GM20000 (cell line): ENCODE results near the gene MKKS.

Experiments
- DNase-seq: peaks from one replicate; pipeline ENCODE4 v3.0.0; 2012; ENCODE audit warnings: low spot score
- TF ChIP-seq, protein P1 (sequence below): IDR thresholded peaks from 2 replicates; pipeline ENCODE4 v1.5.1; 2012; ENCODE audit warnings: mild to moderate bottlenecking, control low read depth; ENCODE audit errors: extremely low read depth, missing control alignments

Gene MKKS

GRCh38 chr20:10367693-10367942, 66.4 kb downstream of the MKKS start:
- DNase-seq: no peak
- TF ChIP-seq, protein P1, sequence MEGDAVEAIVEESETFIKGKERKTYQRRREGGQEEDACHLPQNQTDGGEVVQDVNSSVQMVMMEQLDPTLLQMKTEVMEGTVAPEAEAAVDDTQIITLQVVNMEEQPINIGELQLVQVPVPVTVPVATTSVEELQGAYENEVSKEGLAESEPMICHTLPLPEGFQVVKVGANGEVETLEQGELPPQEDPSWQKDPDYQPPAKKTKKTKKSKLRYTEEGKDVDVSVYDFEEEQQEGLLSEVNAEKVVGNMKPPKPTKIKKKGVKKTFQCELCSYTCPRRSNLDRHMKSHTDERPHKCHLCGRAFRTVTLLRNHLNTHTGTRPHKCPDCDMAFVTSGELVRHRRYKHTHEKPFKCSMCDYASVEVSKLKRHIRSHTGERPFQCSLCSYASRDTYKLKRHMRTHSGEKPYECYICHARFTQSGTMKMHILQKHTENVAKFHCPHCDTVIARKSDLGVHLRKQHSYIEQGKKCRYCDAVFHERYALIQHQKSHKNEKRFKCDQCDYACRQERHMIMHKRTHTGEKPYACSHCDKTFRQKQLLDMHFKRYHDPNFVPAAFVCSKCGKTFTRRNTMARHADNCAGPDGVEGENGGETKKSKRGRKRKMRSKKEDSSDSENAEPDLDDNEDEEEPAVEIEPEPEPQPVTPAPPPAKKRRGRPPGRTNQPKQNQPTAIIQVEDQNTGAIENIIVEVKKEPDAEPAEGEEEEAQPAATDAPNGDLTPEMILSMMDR: no peak

DNA sequence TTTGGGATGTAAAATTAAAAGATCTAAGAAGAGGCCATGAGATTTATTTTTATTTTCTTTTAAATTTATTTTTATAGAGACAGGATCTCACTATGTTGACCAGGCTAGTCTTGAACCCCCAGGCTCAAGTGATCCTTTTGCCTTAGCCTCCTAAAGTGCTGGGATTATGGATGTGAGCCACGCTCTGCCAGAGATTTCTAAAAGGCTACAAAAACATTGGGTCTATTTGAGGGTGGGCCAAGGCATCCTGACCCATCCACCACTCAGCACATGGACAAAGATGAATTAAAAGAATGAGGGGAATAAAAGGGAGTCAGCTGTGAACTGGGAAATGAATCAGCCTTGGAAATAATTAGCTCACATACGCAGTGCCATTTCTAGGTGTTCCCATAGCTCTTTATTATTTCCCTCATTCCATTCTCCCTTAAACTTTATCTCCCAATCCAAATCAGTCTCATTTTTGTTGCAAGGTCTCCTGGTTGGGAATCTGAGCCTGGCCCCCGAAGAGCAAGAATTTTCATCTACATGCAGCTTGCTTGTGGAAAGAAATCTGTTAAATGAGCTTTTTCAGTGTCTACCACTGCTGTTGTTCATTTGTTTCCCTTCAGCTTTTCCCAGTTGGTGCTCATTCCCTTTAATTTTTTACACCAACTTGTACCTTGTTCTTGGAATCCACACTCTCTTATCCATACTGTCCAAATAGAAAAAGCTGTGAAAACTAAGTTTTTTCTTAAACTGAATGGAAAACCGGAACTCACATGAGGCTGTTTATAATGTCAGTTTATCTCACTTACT, 66.9 kb downstream of the MKKS start:
- TF ChIP-seq, protein P1: no peak
- DNase-seq: no peak

DNA sequence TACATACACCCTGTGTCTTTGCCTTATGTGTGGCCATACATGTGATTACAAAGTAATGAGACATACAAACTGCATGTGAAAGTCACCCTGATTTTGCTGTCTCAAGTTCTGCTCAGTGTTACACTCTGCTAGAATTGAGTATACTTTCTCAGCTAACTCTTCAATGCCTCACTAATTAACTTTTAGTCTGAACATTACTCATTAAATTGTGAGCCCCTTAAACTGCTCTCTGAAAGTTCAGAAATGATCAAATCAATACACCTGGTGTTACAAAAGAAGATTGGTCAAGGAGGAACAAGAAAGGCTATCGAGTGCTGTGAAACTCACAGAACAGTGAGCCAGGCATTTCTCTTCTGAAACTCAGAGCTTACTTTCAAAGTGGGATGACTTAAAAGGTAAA, 71.3 kb downstream of the MKKS start:
- no peak for DNase-seq
- TF ChIP-seq, protein P1: no peak

DNA sequence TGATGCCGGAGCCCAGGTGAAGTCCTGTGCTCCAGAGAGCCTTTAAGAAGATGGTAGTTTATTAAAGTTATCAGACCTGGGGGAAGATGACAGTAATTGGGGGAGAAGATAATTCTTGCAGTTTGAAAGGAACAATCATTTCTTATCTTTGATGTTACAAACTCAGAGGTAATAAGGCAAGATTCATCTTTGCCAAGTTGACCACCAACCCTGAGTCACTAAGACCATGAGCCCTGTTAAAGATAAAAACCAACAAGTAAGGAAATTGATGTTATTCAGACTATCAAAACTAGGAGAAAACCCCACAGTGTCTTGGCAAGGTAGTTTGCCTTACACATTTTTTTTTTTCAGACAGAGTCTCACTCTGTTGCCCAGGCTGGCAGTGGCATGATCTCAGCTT, 73.1 kb downstream of the MKKS start:
- no peak for DNase-seq

DNA sequence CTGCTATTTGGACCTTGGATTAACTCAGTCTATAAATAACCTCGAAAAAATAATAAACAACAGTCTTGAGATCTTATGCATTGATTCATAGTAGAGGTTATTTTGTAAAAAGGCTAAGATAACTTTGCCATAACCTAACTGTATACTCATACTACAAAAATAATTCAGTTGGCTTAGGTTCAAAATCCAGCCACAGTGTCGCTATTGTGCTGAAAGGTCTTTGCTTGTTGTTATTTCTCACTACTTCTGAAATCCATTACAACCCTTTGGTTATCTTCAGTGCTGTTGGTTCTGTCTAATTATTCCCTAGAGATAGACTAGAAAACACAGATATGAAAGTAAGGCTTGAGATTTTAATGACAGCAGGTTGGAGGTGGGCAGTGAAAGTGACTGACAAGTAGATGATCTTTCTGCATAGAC, 74.4 kb downstream of the MKKS start:
- DNase-seq: no peak
- TF ChIP-seq, protein P1: no peak

More for the DNA sequence above, 73.1 kb downstream of the MKKS start:
- TF ChIP-seq, protein P1: no peak

DNA sequence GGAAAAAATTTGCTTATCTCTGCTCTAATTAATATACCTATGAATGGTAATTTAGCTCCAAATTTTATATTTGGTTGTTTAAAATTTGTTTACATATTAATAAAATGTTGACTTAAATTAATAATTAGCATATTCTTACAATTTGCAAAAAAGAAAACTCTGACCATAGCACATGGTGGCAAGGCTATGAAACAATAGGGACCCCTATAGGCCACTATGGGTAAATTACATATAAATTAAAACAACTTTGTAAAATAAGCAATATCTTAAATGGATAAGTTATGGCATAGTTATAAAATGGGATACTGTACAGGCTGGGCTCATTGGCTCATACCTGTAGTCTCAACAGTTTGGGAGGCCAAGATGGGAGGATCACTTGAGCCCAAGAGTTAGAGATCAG, 76.0 kb downstream of the MKKS start:
- TF ChIP-seq, protein P1: no peak

DNA sequence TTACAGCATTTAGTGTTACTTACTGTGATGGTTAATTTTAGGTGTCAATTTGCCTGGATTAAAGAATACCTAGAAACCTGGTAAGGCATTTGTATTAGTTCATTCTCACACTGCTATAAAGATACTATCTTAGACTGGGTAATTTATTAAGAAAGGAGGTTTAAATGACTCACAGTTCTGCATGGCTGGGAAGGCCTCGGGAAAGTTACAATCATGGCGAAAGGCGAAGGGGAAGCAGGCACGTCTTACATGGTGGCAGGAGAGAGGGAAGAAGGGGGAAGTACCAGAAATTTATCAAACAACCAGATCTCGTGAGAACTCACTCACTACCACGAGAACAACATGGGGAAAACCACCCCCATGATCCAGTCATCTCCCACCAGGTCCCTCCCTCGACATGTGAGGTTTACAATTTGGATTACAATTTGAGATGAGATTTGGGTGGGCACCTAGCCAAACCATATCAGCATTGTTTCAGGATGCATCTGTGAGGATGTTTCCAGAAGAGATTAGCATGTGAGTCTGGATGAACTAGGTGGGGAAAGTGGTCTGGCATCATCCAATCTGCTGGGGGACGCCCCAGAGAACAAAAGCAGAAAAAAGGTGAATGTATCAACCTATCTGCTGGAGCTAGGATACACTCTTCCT, 76.8 kb downstream of the MKKS start:
- TF ChIP-seq, protein P1: no peak
- DNase-seq: no peak

More for the DNA sequence above, 76.0 kb downstream of the MKKS start:
- no peak for DNase-seq
